Mucosa of stomach (tissue), 1 donor: Measurements from ENCODE around the gene MS4A10.

Experiments used
- H3K27me3 ChIP-seq: one replicate; pipeline ENCODE4 v1.7.0; 2013; ENCODE audit warnings: mild to moderate bottlenecking, low read length; ENCODE audit not compliant: control insufficient read depth, insufficient read depth
- H3K36me3 ChIP-seq: one replicate; pipeline ENCODE4 v1.7.0; 2013; ENCODE audit warnings: low read length; ENCODE audit not compliant: control insufficient read depth, insufficient read depth
- H3K4me1 ChIP-seq: one replicate; pipeline ENCODE4 v1.7.0; 2013; ENCODE audit warnings: mild to moderate bottlenecking, low read length; ENCODE audit not compliant: control insufficient read depth, insufficient read depth
- H3K4me3 ChIP-seq: one replicate; pipeline ENCODE4 v1.7.0; 2013; ENCODE audit warnings: low read length
- H3K9ac ChIP-seq: one replicate; pipeline ENCODE4 v1.7.0; 2013; ENCODE audit warnings: mild to moderate bottlenecking, low read length, moderate library complexity
- H3K9me3 ChIP-seq: one replicate; pipeline ENCODE4 v1.7.0; 2013; ENCODE audit warnings: mild to moderate bottlenecking, low read length, moderate library complexity; ENCODE audit not compliant: control insufficient read depth
- donor health status: Pancreatic carcinoma.

Gene MS4A10

DNA sequence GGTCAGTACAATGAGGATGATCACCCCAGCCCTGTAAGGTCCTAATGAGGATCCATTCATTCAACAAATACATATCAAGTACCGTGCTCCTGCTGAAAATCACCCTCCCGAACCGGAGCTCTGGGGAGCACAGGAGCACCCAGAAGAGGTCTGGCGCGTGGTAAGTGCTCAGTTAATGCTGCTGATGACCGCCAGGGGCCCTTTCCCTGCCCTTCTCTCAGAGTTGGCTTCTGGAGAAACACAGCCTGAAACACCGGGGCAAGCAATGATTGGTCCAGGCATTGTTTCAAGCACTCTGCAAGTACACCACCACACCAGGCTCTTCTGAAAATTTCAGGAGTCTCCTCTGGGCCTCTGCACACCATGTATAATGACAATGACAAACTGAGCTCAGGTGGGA, 53.0 kb downstream of the MS4A10 start:
- H3K4me1 ChIP-seq: peaks cover 13% of the 10 kb centered on the region

DNA sequence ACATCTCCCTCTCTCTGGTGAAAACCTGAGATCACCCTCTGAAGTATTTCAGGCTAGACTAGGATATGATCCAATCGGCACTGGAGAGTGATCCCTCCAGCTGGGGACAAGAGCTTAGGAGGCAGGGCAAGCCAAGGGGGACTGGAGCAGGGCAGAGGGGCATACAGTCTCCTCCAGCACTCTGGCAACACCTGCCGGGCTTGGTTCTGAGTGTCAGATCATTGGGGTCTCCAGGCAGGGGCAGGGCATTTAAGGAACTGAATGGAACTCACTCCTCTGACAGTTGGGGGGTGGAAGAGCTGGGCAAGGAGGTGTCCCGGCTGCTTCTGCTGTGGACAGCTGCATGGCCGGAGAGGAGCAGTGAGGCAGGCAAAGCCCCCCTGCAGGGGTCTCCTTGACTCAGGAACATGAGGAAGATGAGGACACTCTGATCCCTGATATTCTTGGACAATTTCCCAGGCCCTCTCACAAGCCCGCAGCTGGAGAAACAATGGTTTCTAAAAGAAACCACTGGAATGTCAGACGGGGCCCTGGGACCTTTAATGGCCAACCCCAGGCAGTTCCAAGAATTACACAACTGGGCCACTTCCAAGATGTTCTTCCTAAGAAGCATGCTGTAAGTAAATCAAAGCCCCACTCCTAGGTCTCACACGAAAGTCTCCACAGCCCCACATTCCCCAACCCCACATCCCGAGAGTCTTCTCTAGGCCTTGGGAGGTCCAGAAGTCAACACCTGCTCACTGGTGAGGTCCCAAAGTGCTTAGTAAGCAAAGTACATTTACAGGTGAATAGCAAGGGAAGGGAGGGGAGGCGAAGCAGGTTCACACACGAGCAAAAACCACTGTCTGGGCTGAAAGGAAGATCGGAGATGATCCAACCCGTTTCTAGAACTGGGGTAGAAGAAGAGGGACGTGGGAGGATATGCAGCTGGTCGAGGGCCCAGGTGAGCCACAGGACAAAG, 55.6 kb downstream of the MS4A10 start:
- no peaks in the 10 kb centered on the region for H3K9me3 ChIP-seq
- H3K9ac ChIP-seq: peak overlapping the region; percentile 80
- no peaks in the 10 kb centered on the region for H3K27me3 ChIP-seq
- H3K4me1 ChIP-seq: peaks cover 32% of the 10 kb centered on the region
- H3K36me3 ChIP-seq: no peaks in the 10 kb centered on the region
- H3K4me3 ChIP-seq: peak overlapping the region; percentile 81

More for the DNA sequence above, 53.0 kb downstream of the MS4A10 start:
- Histone ChIP-seq H3K9me3 (no peaks in the 10 kb centered on the region), H3K36me3 (no peaks in the 10 kb centered on the region), H3K9ac (no peak overlapping the region), H3K27me3 (no peaks in the 10 kb centered on the region), H3K4me3 (no peak overlapping the region)

DNA sequence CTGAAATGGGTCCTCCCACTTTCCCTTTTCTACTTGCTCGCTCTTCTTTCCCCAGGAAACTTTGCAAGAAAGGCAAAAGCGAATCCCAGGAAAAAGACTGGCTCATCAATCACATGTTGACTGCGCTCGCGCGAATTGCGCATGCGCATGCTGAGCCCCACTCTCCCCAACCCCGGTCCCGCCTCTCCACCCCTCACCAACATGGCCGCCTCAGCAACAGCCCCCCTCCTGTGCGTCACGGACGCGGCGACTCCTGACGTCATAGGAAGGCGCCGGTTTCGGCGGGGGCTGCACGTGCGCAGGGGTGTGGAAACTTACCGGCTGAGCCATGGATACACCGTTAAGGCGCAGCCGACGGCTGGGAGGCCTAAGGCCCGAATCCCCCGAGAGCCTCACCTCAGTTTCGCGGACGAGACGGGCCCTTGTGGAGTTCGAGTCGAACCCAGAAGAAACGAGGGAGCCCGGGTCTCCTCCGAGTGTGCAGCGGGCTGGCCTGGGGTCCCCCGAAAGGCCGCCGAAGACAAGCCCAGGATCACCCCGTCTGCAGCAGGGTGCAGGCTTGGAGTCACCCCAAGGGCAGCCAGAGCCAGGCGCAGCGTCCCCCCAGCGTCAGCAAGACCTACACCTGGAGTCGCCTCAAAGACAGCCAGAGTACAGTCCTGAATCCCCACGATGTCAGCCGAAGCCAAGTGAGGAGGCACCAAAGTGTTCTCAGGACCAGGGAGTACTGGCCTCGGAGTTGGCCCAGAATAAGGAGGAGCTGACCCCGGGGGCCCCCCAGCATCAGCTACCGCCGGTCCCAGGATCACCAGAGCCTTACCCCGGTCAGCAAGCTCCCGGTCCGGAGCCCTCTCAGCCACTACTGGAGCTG, 56.9 kb downstream of the MS4A10 start, which contains the start of gene CCDC86:
CCDC86 (plus strand) TSS at position 317 of the 871 bp plus-strand sequence; CDS start at position 329, 12 bp downstream.
- Histone ChIP-seq H3K9me3 (no peaks in the 10 kb centered on the region), H3K36me3 (no peaks in the 10 kb centered on the region), H3K4me1 (peaks cover 32% of the 10 kb centered on the region), H3K4me3 (peak within 1 kb of the TSS; percentile 81), H3K27me3 (no peaks in the 10 kb centered on the region), H3K9ac (peak within 1 kb of the TSS; percentile 80)

DNA sequence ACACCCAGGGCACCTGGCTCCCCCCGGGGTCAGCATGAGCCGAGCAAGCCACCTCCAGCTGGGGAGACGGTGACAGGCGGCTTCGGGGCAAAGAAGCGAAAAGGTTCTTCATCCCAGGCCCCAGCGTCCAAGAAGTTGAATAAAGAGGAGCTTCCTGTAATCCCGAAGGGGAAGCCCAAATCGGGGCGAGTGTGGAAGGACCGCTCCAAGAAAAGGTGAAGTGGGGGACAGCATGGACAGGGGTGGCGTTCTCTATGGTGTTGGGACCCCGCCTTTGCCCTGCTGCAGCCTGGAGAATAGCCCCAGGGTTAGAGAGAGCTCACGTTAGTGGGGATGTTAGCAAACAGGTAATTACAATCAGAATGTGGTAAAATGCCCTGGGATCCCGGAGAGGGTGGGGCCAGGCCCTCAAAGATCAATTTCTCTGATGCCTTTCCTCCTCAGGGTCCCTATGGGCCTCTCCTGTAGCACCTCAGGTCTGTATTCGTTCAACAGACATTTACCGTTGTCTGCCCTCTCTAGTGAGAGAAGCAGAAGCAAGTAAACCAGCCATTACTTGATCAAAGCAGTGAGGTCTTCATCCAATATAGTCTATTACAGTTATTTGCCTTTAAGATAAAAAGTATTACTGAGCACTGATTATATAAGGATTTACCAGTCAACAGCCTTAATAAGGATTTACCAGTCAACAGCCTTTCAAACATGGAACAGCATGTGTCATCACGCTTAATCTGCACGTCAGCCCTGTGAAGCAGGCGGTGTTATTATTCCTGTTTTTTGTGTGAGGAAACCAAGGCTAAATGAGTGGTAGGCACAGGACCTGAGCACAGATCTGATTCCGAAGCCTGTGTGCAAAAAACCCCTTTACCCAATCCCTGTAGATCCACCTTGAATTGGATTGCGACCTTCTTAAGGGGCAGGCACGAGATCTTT, 57.8 kb downstream of the MS4A10 start:
- Histone ChIP-seq H3K4me1 (peaks cover 32% of the 10 kb centered on the region), H3K36me3 (no peaks in the 10 kb centered on the region), H3K27me3 (no peaks in the 10 kb centered on the region), H3K9me3 (no peaks in the 10 kb centered on the region), H3K9ac (peak overlapping the region; percentile 80), H3K4me3 (peak overlapping the region; percentile 81)

DNA sequence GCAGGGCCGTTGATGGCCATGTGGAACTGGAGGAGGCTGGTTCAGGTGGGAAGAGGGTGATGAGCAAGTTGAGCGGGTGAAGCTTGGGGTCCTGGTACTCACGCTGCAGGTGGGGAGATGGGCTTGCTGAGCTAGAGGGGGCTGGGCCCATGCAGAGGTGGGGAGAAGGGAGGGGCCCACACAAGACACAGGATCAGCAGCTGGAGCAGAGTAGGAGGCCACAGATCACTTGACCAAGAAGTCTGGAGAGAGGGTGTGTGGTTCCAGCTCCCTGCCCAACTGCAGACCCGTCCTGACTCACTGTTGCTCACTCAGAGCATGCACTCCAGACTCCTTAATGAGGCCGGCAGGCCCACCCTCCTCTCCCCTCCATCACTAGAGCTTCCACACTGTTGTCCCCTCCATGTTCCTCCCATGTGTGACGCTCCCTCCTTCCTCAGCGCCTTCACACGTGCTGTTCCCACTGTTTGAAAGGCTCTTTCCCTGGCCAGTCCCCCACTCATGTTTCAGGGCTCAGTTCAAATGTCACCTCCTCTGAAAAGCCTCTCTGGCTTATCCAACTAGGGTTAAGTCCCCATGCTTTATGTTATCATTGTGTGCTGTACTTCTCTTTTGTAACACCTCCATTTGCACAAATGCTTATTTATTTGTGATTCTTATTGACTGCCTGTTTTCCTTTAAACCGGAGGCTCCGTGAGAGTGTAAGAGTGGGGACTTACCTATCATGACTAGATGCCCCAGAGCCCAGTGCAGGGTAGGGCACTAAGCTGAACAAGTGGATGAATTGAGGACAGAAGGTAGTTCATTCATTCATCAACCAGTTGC, 59.1 kb downstream of the MS4A10 start:
- Histone ChIP-seq H3K36me3 (peaks cover 3% of the 10 kb centered on the region), H3K9me3 (no peaks in the 10 kb centered on the region), H3K4me3 (no peak overlapping the region), H3K27me3 (no peaks in the 10 kb centered on the region), H3K4me1 (peaks cover 32% of the 10 kb centered on the region), H3K9ac (peak overlapping the region; percentile 80)

DNA sequence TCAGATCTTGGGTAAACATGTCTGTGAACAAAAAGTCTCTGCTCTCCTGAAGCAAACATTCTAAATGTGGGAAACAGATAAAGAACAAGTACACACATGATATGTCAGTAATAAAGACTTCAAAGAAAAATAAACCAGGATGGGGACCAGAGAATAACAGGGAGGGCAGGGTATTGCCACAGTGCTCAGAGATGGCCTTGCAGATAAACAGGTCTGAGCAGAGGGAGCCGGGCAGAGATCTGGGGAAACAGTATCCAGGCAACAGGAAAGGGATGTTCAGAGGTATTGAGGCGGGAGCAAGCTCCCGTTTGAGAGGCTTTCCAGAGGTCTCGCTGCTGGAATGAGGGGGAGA, 59.7 kb downstream of the MS4A10 start:
- peaks cover 32% of the 10 kb centered on the region for H3K4me1 ChIP-seq
- H3K9me3 ChIP-seq: no peaks in the 10 kb centered on the region
- no peak overlapping the region for H3K9ac ChIP-seq
- peaks cover 6% of the 10 kb centered on the region for H3K36me3 ChIP-seq
- no peak overlapping the region for H3K4me3 ChIP-seq
- no peaks in the 10 kb centered on the region for H3K27me3 ChIP-seq

DNA sequence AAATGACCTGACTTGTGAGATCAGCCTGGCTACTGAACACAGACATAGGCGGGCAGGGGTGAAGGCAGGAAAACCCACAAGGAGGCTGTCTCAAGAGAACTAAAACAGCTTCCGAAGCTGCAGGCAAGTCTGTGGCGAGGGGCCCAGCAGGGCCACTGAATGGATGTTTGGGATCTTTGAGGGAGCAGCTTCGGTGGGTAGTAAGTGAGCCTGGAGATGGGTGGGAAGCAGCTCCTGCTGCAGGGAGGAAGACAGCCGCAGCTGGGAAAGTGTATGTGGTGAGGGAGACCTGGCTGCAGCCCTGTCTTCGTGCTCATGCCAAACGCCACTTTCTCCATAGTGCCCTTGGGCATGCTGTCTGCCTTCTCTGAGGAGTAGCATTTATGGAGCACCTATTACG, 60.2 kb downstream of the MS4A10 start:
- H3K27me3 ChIP-seq: no peaks in the 10 kb centered on the region
- peaks cover 32% of the 10 kb centered on the region for H3K4me1 ChIP-seq
- H3K36me3 ChIP-seq: peaks cover 7% of the 10 kb centered on the region

DNA sequence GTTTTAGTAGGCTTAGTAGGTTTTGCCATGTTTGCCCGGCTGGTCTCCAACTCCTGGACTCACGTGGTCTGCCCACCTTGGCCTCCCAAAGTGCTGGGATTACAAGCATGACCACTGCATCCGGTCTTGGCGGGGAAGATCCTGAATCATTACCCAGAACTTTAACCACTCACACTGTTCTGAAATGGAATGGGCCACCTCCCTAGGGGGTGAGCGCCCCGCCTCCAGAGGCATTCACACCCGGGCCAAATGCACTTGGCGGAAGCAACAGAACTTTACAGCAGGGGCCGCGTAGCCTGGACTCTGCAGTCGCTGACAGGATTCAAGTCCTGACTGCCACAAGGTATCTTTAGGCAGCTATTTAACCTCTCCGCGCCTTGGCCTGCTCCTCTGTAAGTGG, 62.1 kb downstream of the MS4A10 start:
- Histone ChIP-seq H3K4me1 (peaks cover 35% of the 10 kb centered on the region), H3K27me3 (no peaks in the 10 kb centered on the region), H3K4me3 (no peak overlapping the region), H3K9ac (no peak overlapping the region), H3K9me3 (no peaks in the 10 kb centered on the region), H3K36me3 (peaks cover 11% of the 10 kb centered on the region)

More for the DNA sequence above, 60.2 kb downstream of the MS4A10 start:
- Histone ChIP-seq H3K9me3 (no peaks in the 10 kb centered on the region), H3K9ac (no peak overlapping the region), H3K4me3 (no peak overlapping the region)

DNA sequence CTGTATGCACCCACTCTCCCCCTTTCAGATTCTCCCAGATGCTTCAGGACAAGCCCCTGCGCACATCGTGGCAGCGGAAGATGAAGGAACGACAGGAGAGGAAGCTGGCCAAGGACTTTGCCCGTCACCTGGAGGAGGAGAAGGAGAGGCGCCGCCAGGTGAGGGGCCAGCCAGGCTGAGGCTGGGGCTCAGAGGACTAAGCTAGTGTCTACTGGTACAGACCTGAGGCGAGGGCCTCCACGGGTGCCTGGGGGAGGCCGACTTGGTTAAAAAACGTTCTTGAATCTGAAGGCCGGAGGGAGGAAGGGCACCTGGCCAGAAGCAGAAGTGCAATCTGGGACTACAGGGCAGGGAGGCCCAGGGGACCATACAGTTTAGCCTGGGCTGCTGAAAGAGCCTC, 62.8 kb downstream of the MS4A10 start:
- H3K4me3 ChIP-seq: no peak overlapping the region
- peaks cover 33% of the 10 kb centered on the region for H3K4me1 ChIP-seq
- H3K27me3 ChIP-seq: no peaks in the 10 kb centered on the region
- H3K36me3 ChIP-seq: peaks cover 11% of the 10 kb centered on the region
- H3K9me3 ChIP-seq: no peaks in the 10 kb centered on the region
- H3K9ac ChIP-seq: no peak overlapping the region

DNA sequence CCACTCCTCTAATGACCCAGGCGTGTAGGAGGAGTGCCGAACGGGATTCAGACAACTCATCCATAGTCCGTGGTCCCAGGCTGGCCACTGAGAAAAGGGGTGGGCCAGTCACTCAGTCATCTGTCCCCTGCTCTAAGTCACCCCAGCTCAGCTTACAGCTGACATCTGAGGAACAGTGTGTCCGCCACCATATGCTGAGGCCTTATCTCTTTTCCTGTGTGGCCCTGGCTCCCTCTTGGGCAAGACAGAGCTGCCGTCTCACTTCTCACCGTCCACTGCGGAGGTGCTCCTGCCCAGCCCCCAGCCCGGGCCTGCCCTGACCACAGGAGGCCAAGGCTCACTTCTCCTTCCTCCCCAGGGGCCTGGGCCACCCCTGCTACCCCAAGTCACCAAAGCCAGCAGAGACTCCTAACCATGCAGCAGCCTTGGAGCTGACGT, 63.6 kb downstream of the MS4A10 start:
- H3K4me1 ChIP-seq: peaks cover 31% of the 10 kb centered on the region
- no peaks in the 10 kb centered on the region for H3K27me3 ChIP-seq
- no peaks in the 10 kb centered on the region for H3K9me3 ChIP-seq
- H3K9ac ChIP-seq: no peak overlapping the region
- H3K36me3 ChIP-seq: peaks cover 11% of the 10 kb centered on the region
- H3K4me3 ChIP-seq: no peak overlapping the region
